DND-41 (cell line): ENCODE results near the gene TSPOAP1.

Source experiments
- ATAC-seq: fragments of 200-7000 bp; cut with Tn5 transposase; 3 replicates; pipeline ENCODE4 v1.9.1; 2021; ENCODE audit warnings: low read depth; ENCODE audit not compliant: insufficient read depth
- DNase-seq: peaks from one replicate; pipeline ENCODE4 v3.0.0-alpha.2; 2020
- H2AFZ ChIP-seq: 2 replicates; pipeline ENCODE4 v1.6.0; 2012; ENCODE audit warnings: low read depth, low read length
- H3K27ac ChIP-seq: 2 replicates; pipeline ENCODE4 v1.5.1; 2012; ENCODE audit warnings: low read length, inconsistent platforms
- H3K27me3 ChIP-seq: fragments of 200-600 bp; sonication (generic); 2 replicates; pipeline ENCODE4 v1.6.0; 2012; ENCODE audit warnings: low read length, mild to moderate bottlenecking, inconsistent platforms; ENCODE audit not compliant: insufficient read depth, poor library complexity
- H3K36me3 ChIP-seq: 2 replicates; pipeline ENCODE4 v1.5.1; 2012; ENCODE audit warnings: low read length, inconsistent platforms; ENCODE audit not compliant: insufficient read depth
- H3K4me1 ChIP-seq: 2 replicates; pipeline ENCODE4 v1.5.1; 2012; ENCODE audit warnings: mild to moderate bottlenecking, low read length; ENCODE audit not compliant: insufficient read depth
- H3K4me2 ChIP-seq: 2 replicates; pipeline ENCODE4 v1.6.0; 2012; ENCODE audit warnings: mild to moderate bottlenecking, moderate library complexity, low read length, inconsistent platforms; ENCODE audit not compliant: insufficient read depth
- H3K4me3 ChIP-seq, 2 experiments: fragments of 200-600 bp in 1 of 2; shearing (Covaris generic) in 1 of 2; 2 replicates each; pipeline ENCODE4 v1.5.1; 2012 to 2016; ENCODE audit warnings: inconsistent platforms in 2 of 2, low read length in 2 of 2, mild to moderate bottlenecking in 2 of 2, low read depth in 1 of 2, moderate library complexity in 1 of 2
- H3K79me2 ChIP-seq: 2 replicates; pipeline ENCODE4 v1.6.0; 2012; ENCODE audit warnings: low read length, inconsistent platforms; ENCODE audit not compliant: insufficient read depth
- H3K9ac ChIP-seq: 2 replicates; pipeline ENCODE4 v1.6.0; 2012; ENCODE audit warnings: low read depth, mild to moderate bottlenecking, inconsistent platforms, low read length, moderate library complexity
- H3K9me3 ChIP-seq: 2 replicates; pipeline ENCODE4 v1.5.1; 2012; ENCODE audit warnings: low read length, moderate library complexity, mild to moderate bottlenecking, inconsistent platforms; ENCODE audit not compliant: insufficient read depth, severe bottlenecking
- H4K20me1 ChIP-seq: 2 replicates; pipeline ENCODE4 v1.6.0; 2012; ENCODE audit warnings: low read length; ENCODE audit not compliant: insufficient read depth
- CTCF ChIP-seq: IDR thresholded peaks from 2 replicates; pipeline ENCODE4 v1.5.1; 2012; ENCODE audit warnings: borderline replicate concordance, low read length, moderate library complexity, mild to moderate bottlenecking; ENCODE audit not compliant: poor library complexity, severe bottlenecking; ENCODE audit errors: extremely low read depth
- EZH2 ChIP-seq: IDR thresholded peaks from 3 replicates; pipeline ENCODE4 v1.6.1; 2012; ENCODE audit warnings: borderline replicate concordance, low read depth, mild to moderate bottlenecking, moderate library complexity, low read length, inconsistent platforms; ENCODE audit not compliant: severe bottlenecking

Gene TSPOAP1

GRCh38 chr17:58363457-58364185, 35.0 kb upstream of the TSPOAP1 start:
- Histone ChIP-seq H3K4me1 (no peaks in the 10 kb centered on the region), H3K27ac (no peak overlapping the region), H4K20me1 (no peaks in the 10 kb centered on the region), H3K79me2 (no peaks in the 10 kb centered on the region), H3K9me3 (no peaks in the 10 kb centered on the region), H3K27me3 (no peaks in the 10 kb centered on the region), H3K4me2 (no peak overlapping the region), H3K4me3 (no peak overlapping the region), H2AFZ (no peak overlapping the region), H3K36me3 (no peaks in the 10 kb centered on the region), H3K9ac (no peak overlapping the region)
- DNase-seq (no peak), ATAC-seq (no peak)
- TF ChIP-seq EZH2, result no peak
- TF ChIP-seq CTCF, result no peak

GRCh38 chr17:58362368-58363014, 33.9 kb upstream of the TSPOAP1 start:
- no peak overlapping the region for H3K4me2 ChIP-seq
- H3K9ac ChIP-seq, result no peak overlapping the region
- no peak overlapping the region for H2AFZ ChIP-seq
- no peaks in the 10 kb centered on the region for H3K4me1 ChIP-seq
- DNase-seq, result no peak
- H3K36me3 ChIP-seq, result no peaks in the 10 kb centered on the region
- H4K20me1 ChIP-seq, result no peaks in the 10 kb centered on the region
- ATAC-seq, result no peak
- H3K27me3 ChIP-seq, result no peaks in the 10 kb centered on the region
- H3K27ac ChIP-seq, result no peak overlapping the region
- no peaks in the 10 kb centered on the region for H3K9me3 ChIP-seq
- TF ChIP-seq CTCF (no peak), EZH2 (no peak)
- no peak overlapping the region for H3K4me3 ChIP-seq
- H3K79me2 ChIP-seq, result no peaks in the 10 kb centered on the region

GRCh38 chr17:58360296-58361063, 31.9 kb upstream of the TSPOAP1 start:
- ATAC-seq (no peak), DNase-seq (no peak)
- no peak overlapping the region for H3K9ac ChIP-seq
- H3K4me3 ChIP-seq, result no peak overlapping the region
- no peak overlapping the region for H2AFZ ChIP-seq
- H3K4me2 ChIP-seq, result no peak overlapping the region
- H3K79me2 ChIP-seq, result no peaks in the 10 kb centered on the region
- no peaks in the 10 kb centered on the region for H3K4me1 ChIP-seq
- H3K9me3 ChIP-seq, result no peaks in the 10 kb centered on the region
- H3K36me3 ChIP-seq, result no peaks in the 10 kb centered on the region
- TF ChIP-seq EZH2 (no peak), CTCF (no peak)
- H3K27me3 ChIP-seq, result no peaks in the 10 kb centered on the region
- no peaks in the 10 kb centered on the region for H4K20me1 ChIP-seq
- H3K27ac ChIP-seq, result no peak overlapping the region
